Measurements from ENCODE around the gene ADAD1.

The ADAD1 gene

GRCh38 chr4:122456231-122457116 lies 77.7 kb downstream of the ADAD1 start, which contains the start of gene IL2:
Gene IL2 (minus strand): TSS chr4:122456725. CDS start chr4:122456440, 285 bp downstream.
- no peak for DNase-seq

- no peak for DNase-seq
Measured at GRCh38 chr4:122458625-122459024, 79.8 kb downstream of the ADAD1 start.

- no peak for DNase-seq
Measured at GRCh38 chr4:122469457-122469856, 90.6 kb downstream of the ADAD1 start.

- DNase-seq = no peak
Measured at GRCh38 chr4:122475233-122475632, 96.4 kb downstream of the ADAD1 start.

- no peak for DNase-seq
Measured at GRCh38 chr4:122476126-122476525, 97.3 kb downstream of the ADAD1 start.

- DNase-seq = no peak
Measured at GRCh38 chr4:122476745-122477144, 97.9 kb downstream of the ADAD1 start.

Measured in NCI-H2171 treated with DMSO at 0.1 percent for 48 hours (cell line).